ENCODE results near the gene C6orf118. TPM values are rescaled to one million over a fixed set of nuclear protein-coding genes. Genes with fewer than 3 reads are reported as not detected.

The C6orf118 gene
- polyA plus RNA-seq, 3 donors, result not detected

DNA sequence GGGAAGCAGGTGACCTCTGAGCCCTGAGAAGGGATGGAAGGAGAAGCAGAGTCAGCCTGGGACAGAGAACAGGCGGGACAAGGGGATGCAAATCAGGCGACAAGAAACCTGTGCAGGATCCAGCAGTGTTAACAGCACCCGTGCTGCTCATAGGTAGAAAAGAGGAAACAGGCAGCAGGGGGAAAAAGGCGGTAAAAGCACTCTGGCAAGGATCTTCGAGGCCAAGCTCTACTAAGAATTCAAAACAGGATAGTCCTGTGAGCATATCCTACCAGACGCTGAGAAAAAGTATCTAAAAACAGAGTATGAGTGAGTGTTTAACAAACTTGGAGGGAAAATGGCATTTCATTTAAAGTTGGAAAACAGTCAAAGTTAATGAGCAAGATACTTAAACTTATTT lies 16.7 kb downstream of the C6orf118 start:
- no peak overlapping the region for H3K4me3 Mint-ChIP-seq
- WGBS (ENCODE audit: insufficient coverage), result 86% methylated on average over 4 of the region's 6 CpGs
- H3K27me3 ChIP-seq (ENCODE audit: control insufficient read depth in 2 of 2, insufficient read depth in 2 of 2, low read length in 2 of 2), result no peaks in the 10 kb centered on the region
- TF ChIP-seq CTCF (IDR thresholded peaks at IDR 0.05), result no peak
- no peak overlapping the region for H3K4me2 ChIP-seq (replicated peaks; ENCODE audit: extremely low read depth, low read length, poor library complexity, severe bottlenecking)
- no peak overlapping the region for H3K27ac Mint-ChIP-seq
- no peak overlapping the region for H2AFZ ChIP-seq (ENCODE audit: insufficient read depth, low read depth, low read length, poor library complexity, severe bottlenecking)
- H3K4me3 ChIP-seq (replicated peaks in 1 of 3; ENCODE audit: low read depth in 2 of 3, low read length in 3 of 3), result no peak overlapping the region
- no peaks in the 10 kb centered on the region for H3K36me3 Mint-ChIP-seq
- H3K9me3 ChIP-seq (replicated peaks in 1 of 2; ENCODE audit: control insufficient read depth in 1 of 2, insufficient read depth in 1 of 2, low read length in 2 of 2), result peaks cover 0 to 16% of the 10 kb centered on the region in 2 donors
- H3K4me1 ChIP-seq (ENCODE audit: control insufficient read depth in 1 of 2, insufficient read depth in 2 of 2, low read length in 2 of 2), result no peaks in the 10 kb centered on the region
- peaks cover 6 to 21% (median 9%) of the 10 kb centered on the region in 7 donors for H3K9me3 Mint-ChIP-seq
- H4K20me1 ChIP-seq (ENCODE audit: insufficient read depth, low read length), result no peaks in the 10 kb centered on the region
- no peak overlapping the region for H3K9ac ChIP-seq (ENCODE audit: insufficient read depth, low read length, poor library complexity, severe bottlenecking)
- no peak for DNase-seq
- no peaks in the 10 kb centered on the region for H3K36me3 ChIP-seq (replicated peaks in 1 of 2; ENCODE audit: control insufficient read depth in 1 of 2, insufficient read depth in 2 of 2, low read length in 2 of 2)
- intact Hi-C loops (cut with micrococcal nuclease), result no loop called here
- H3K79me2 ChIP-seq (ENCODE audit: insufficient read depth, low read length), result no peaks in the 10 kb centered on the region
- H3K27me3 Mint-ChIP-seq (ENCODE audit: low read depth in 3 of 3), result peaks cover 0 to 2% (median 0%) of the 10 kb centered on the region in 3 donors
- no peak overlapping the region for H3K27ac ChIP-seq (ENCODE audit: low read depth in 1 of 2, low read length in 2 of 2)
- no peaks in the 10 kb centered on the region for H3K4me1 Mint-ChIP-seq

GRCh38 chr6:165274611-165275010 lies 34.8 kb downstream of the C6orf118 start:
- H3K9ac ChIP-seq (ENCODE audit: insufficient read depth, low read length, poor library complexity, severe bottlenecking), result no peak overlapping the region
- Mint-ChIP-seq H3K4me1 (no peaks in the 10 kb centered on the region), H3K27me3 (ENCODE audit: low read depth in 3 of 3) (no peaks in the 10 kb centered on the region), H3K36me3 (no peaks in the 10 kb centered on the region), H3K27ac (no peak overlapping the region), H3K9me3 (peaks cover 0 to 13% (median 9%) of the 10 kb centered on the region in 7 donors), H3K4me3 (no peak overlapping the region)
- WGBS (ENCODE audit: insufficient coverage), result 88% methylated on average over 2 of the region's 3 CpGs
- H3K27ac ChIP-seq (ENCODE audit: low read depth in 1 of 2, low read length in 2 of 2), result no peak overlapping the region
- H3K4me2 ChIP-seq (replicated peaks; ENCODE audit: extremely low read depth, low read length, poor library complexity, severe bottlenecking), result no peak overlapping the region
- intact Hi-C loops (cut with micrococcal nuclease), result no loop called here
- no peak for DNase-seq
- no peaks in the 10 kb centered on the region for H3K4me1 ChIP-seq (ENCODE audit: control insufficient read depth in 1 of 2, insufficient read depth in 2 of 2, low read length in 2 of 2)
- H4K20me1 ChIP-seq (ENCODE audit: insufficient read depth, low read length), result no peaks in the 10 kb centered on the region
- H3K27me3 ChIP-seq (ENCODE audit: control insufficient read depth in 2 of 2, insufficient read depth in 2 of 2, low read length in 2 of 2), result no peaks in the 10 kb centered on the region
- no peaks in the 10 kb centered on the region for H3K36me3 ChIP-seq (replicated peaks in 1 of 2; ENCODE audit: control insufficient read depth in 1 of 2, insufficient read depth in 2 of 2, low read length in 2 of 2)
- peaks cover 3 to 19% of the 10 kb centered on the region in 2 donors for H3K9me3 ChIP-seq (replicated peaks in 1 of 2; ENCODE audit: control insufficient read depth in 1 of 2, insufficient read depth in 1 of 2, low read length in 2 of 2)
- H3K79me2 ChIP-seq (ENCODE audit: insufficient read depth, low read length), result no peaks in the 10 kb centered on the region
- no peak for TF ChIP-seq CTCF (IDR thresholded peaks at IDR 0.05)
- no peak overlapping the region for H2AFZ ChIP-seq (ENCODE audit: insufficient read depth, low read depth, low read length, poor library complexity, severe bottlenecking)
- no peak overlapping the region for H3K4me3 ChIP-seq (replicated peaks in 1 of 3; ENCODE audit: low read depth in 2 of 3, low read length in 3 of 3)
